Activated T-helper 1 cell treated with anti-CD3 and anti-CD28 coated beads, Interleukin-2, amount 50 U/mL, for 16 hours (primary cell): ENCODE data around the gene TMCC3.
"Not testable (repeated sequence)": the region's sequence is repeated elsewhere in the genome, so short reads cannot be mapped to it uniquely, and the experiment has no call there.

Source experiments
- DNase-seq, 2 donors: peaks; one replicate each; pipeline ENCODE4 v3.0.0-alpha.2; 2020; ENCODE audit warnings: low read depth in 1 of 2, low spot score in 1 of 2

TMCC3 gene, protein sequence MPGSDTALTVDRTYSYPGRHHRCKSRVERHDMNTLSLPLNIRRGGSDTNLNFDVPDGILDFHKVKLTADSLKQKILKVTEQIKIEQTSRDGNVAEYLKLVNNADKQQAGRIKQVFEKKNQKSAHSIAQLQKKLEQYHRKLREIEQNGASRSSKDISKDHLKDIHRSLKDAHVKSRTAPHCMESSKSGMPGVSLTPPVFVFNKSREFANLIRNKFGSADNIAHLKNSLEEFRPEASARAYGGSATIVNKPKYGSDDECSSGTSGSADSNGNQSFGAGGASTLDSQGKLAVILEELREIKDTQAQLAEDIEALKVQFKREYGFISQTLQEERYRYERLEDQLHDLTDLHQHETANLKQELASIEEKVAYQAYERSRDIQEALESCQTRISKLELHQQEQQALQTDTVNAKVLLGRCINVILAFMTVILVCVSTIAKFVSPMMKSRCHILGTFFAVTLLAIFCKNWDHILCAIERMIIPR

DNA sequence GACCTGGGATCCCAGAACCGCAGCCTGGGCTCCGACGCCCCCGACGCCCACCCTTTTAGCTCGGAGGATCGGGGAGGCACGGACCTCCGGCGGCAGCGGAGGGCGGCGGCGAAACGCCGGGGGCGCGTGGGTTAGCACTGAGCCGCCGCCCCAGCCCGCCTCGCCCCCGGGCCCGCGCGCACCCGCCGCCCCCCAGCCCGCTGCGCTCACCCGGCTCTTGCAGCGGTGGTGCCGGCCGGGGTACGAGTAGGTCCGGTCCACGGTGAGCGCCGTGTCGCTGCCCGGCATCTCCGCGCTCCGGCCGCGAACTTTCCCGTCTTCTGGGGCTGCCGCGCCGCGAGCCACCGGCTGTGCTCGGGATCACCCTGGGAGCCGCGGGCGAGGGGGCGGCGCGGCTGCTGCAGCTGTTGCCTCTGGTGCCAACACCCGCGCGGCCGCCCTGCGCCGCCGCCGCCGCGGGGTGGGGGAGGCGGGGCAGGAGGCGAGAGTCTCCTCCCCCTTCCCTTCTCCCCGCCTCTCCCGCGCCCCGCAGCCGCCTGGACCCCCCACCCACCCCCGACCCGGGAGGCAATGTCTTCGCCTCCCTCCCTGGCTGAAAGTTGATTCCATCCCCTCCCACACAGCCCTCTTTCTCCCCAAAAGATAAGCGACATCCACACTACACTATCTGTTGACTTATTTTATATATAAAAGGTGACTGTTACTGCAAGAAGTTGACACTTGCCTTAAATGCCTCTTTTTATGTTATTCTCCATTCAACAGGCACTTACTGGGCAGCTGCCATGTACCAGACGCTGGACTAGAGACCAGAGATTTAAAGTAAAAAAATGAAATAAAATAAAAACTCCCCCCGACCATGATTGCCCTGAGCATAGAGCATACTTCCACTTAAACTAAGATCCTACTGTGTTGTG lies at the start of gene TMCC3:
TSS of gene TMCC3 (minus strand) at position 415 of the 914 bp plus-strand sequence. CDS start at position 288, 127 bp downstream.
- DNase-seq = no peak

DNA sequence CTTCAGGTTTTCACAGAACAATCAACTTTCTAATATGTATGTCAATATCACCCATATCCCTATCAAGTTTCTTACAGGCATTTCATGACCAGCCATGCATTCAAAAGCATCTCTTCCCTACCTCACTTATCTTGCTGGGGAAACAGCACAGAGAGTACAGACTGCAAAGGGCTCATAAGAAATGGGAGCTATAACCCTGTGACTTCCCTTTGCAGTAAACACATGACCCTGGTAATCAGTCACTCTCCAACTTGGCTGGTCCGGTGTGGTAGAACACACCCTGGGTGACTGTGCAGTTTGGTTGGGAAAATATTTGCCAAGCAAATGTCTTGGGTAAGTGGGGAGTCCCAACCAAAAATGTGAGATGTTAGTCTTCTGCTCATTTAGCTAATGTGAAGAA lies 49.4 kb upstream of the TMCC3 start:
- no peak for DNase-seq

DNA sequence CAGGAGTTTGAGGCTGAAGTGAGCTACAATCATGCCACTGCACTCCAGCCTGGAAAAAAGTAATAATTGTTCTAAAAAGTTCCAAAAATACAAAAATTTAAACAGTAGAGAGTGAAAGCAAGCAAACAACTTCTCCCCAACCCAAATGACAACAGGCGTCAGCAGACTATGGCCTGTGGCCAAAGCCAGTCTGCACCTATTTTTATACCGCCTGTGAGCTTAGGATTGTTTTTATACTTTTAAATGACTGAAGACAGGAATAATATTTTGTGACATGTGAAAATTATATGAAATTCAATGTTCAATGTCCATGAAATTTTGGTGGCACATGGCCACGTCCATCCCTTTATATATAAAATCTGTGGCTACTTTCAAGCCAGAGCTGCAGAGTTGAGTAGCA lies 48.2 kb upstream of the TMCC3 start:
- no peak for DNase-seq

DNA sequence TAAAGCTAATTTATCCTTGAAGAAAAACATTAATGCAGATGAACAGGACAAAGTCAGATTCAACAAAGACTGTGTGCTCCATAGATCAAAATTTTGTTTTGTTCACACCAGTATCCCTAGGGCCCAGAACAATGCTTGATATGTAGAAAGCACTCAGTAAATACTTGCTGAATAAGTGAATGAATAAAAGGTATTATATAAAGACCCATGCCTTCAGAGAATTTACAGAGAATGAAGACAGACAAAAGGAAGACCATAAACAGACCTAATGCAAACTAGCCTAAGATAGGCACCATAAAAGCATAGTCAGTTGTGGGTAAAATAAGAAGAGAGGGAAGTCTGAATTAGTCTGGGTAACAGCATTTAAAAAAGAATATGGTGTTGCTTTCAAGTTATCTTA lies 47.3 kb upstream of the TMCC3 start:
- no peak for DNase-seq

DNA sequence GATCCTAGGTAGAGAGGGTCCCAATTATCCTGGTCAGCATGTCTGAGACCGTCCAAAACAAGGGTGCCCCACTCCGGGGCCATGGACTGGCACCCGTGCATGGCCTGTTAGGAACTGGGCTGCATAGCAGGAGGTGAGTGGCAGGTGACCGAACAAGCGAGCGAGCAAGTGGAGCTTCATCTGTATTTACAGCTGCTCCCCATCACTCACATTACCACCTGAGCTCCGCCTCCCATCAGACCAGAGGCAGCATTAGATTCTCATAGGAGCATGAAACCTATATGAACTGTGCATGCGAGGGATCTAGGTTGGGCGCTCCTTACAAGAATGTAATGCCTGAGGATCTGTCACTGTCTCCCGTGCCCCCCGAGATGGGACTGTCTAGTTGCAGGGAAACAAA lies 44.4 kb upstream of the TMCC3 start:
- no peak for DNase-seq

DNA sequence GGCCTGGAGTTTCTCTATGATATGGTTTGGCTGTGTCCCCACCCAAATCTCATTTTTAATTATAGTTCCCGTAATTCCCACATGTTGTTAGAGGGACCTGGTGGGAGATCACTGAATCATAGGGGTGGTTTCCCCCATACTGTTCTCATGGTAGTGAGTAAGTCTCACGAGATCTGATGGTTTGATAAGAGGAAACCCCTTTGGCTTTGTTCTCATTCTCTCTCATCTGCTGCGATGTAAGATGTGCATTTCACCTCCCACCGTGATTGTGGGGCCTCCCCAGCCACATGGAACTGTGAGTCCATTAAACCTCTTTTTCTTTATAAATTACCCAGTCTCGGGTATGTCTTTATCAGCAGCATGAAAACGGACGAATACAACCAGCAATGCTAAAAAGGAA lies 42.5 kb upstream of the TMCC3 start:
- DNase-seq = not testable (repeated sequence)

DNA sequence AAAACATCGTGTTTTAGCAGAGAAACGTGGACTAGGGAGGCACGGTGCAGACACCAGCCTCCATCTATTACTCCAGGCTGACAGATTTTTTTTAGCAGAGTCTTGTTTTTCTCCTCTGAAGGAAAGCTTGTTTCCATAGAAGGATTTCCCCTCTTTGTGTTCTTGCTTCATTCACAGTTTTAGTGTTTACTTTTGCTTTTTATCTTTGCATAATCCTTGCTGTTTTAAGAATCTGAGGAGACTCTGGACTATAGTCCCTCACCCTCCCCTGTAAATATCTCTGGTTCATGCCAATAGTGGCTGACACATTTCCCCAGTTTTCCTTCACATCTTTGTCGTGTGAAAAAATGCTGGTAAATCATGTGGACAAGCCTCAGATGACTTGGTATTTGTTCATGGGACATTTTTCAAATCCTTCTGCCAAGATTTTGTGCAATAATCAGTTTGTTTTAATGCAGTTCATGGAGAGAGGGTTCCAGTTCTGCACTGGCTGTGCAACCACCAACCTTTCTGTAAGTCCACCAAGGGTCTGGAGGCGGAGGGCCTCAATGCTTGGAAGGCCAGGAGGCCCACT lies 39.9 kb upstream of the TMCC3 start:
- no peak for DNase-seq

DNA sequence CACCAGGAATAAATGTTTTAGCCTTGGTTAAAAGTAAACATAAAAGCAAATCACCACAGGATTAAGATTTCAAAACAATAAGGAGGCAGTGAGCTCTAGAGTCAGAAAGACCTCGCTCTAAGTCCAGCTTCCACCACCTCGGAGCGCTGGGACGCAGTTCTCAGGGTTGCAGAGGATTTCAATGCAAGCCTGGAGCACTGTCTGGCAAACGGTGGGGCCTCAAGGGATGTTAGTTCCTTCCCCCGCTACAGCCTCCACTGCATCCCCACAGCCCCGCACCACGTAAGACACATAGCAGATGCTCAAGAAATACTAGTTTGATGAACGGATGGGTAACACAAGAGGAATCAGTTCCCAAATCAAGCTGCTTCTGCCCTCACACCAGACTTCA lies 39.3 kb upstream of the TMCC3 start:
- DNase-seq = no peak

DNA sequence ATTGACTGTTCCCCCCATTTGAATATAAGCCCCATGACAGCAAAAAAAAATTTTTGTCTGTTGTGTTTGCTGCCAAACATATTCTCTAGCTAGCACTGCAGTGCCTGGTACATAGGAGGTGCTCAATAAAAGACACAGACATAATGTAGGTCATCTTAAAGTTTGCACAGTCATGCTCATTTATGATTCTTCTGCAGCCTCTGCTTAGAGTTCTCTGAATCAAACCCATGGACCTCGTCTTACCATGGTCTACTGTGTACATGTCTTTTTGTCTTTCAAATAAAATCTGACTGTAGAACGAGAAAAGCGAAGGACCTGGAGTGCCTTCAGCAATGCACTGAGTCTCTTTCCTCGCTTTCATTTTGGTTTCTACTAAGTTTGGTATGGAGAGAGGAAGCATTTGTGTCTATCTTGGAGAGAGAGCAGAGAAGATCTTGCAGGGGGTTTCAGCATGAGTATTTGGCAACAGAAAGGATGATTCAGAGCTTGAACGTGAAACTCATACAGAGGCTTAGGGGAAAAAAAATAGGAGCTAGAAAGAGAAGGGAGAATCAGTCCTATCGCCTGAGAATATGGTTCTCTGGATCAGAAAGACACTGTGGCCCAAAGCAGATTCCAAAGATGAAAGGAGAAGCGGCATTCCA lies 38.8 kb upstream of the TMCC3 start:
- DNase-seq = no peak

DNA sequence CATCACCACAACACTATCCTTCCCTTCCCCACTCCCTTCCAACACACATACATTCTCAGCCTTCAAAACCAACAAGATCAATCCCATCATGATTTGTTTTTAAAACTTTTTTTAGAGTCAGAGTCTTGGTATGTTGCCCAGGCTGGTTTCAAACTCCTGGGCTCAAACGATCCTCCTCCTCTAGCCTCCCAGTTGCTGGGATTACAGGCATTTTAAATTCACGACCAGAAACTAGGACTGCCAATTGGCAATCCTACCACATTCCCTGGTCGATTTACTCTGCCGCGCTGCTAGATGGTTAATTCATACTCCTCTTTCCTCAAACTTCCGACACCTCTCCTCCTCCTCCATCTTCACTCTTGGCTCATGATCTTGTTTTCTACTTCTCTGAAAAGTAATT lies 37.5 kb upstream of the TMCC3 start:
- DNase-seq = no peak

DNA sequence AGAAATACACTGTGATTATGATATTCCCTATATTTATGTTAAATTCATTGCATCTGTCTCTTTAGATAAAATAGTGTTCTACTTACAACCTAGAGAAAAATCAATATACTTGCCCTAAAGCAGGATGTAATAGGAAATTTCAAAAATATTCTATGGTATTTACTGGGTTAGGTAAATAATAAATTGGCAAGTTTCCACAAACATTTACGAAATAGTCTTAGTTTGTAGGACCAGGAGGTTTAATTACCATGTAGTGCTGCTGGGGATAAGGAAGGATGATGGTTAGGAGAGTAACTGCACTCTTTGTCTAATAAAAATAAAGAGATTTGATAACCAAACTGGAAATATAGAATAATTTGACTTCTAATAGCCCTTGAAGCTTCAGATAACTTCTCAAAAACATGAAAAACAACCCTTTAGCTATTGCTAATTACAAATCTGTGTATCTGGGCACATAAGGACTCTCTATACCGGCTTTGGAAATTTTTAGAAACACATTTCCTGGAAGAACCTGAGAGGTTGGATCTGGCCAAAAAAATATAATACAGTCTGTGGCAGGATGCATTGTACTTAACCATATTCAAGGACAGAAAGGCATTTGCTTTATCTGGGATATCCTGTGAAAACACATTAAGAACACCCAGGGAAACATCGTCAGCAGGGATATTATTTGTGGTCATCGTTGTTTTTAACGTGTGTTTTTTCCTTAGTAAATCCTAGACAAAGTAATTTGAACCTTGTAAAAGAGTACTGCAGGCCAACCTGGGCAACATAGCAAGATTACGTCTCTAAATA lies 36.7 kb upstream of the TMCC3 start:
- DNase-seq = no peak

DNA sequence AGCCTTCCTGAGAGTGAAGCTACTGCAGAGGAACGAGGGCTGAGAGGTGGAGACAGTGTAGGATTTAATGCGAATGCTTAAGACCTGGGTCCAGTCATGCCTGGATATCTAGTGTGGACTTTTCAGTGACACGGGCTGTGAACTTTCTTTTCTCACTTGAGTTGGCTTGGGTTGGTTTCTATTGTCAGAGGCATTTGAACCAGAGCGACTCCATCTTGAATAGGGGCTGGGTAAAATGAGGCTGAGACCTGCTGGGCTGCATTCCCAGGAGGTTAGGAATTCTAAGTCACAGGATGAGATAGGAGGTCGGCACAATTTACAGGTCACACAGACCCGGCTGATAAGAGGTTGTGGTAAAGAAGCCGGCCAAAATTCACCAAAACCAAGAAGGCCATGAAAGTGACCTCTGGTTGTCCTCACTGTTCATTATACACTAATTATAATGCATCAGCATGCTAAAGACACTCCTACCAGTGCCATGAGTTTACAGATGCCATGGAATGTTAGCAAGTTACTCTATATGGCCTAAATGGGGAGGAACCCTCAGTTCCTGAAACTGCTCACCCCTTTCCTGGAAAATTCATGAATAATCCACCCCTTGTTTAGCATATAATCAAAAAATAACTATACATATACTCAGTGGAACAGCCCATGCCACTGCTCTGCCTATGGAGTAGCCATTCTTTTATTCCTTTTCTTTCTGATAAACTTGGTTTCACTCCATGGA lies 34.2 kb upstream of the TMCC3 start:
- DNase-seq = no peak

DNA sequence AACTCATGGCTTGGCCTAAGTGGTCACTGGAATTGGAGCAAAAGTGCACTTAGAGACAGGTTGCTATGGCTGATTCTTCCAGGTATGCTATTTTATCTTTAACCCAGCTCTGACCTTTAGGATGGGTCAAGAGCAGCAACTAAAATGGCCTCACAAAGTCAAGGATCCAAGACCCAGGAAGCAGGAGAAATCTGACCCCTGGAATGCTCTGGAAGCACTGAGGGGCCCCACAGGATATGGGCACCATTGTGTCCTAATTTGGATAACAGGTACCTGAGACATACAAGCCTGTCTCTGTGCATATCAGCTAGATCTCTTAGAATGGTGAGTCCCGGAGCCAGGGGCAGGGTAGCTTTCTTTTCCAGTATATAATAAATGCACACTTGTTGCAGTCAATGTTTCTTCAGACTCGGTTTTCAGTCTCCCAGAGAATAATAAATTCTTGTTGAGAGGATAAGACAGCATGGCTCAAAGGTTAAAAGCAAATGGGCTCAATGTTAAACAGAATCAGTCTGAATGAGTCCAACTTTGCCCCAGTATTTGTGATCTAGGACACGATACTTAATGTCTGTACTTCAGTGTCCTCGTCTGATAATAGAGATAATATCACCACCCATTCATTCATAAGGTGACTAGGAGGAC lies 29.3 kb upstream of the TMCC3 start:
- DNase-seq = no peak

DNA sequence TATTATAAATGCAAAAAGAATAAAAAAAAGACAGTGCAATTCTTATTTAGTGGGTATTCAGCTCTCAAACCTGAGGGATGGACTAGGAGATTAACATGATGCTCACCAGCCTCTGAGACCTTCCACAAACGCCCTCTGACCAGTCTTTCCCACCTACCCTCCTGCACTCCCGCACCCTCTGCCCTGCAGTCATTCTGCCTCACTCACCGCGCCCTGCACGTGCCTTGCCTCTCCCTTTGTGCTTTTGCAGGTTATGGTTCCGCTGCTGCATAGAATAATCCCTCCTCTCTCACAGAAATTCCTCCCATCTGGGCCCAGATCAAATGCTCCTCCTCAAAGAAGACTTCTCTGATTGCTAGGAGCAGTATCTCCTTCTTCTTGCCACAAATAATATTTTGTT lies 28.5 kb upstream of the TMCC3 start:
- DNase-seq = no peak

DNA sequence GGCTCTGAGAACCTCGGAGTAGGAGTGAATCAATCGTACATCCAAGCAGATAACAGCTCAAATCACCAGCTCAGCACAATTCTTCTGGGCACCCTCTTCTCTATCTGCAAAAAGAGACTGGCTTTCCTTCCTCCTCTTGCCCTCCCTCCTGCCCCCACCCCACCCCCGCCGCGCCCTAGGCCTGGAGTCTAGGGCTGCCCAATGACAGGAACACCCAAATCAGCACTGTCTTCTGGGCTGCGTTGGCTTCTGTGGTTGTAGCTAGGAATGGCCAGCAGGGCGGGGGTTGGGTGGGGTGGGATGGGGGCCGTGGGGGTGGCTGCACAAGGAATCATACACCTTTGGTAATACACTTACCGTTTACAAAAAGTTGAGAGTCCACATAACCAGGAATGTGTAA lies 28.0 kb upstream of the TMCC3 start:
- no peak for DNase-seq

DNA sequence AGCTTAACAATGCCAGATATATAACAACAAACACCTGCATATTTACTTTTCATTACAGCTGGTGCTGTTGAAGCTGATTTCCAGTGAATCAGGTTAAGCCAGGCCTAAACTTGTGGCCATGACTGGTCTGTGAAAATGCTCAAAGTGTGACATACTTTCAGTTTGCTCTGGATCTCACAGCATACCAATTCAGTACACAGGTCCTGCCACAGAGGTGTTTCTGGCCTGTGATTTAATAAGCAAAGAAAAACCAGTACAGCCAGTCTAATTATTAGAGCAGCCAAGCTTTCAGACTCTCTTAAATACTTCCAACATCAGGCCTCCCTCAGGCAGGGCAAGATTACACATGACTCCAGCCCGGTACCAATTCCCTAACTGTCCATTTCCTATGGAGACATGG lies 27.4 kb upstream of the TMCC3 start:
- no peak for DNase-seq

DNA sequence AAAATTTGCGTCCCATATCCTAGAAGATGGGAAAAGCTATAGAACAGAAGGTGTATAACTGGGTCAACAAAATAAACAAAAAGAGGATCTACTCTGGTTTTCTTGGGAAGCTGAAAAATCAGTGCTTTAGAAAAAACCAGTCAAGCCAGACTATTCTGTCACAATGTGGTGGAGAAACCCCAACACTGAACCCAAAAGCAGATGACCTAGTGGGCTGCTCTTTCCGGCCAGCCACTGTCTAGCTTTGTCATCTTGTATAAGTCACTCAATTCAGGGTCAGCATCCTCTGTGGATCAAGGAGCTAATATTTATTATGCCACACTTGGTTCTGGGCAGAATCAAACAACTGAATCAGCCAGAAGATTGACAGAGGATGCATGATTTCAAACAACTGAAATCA lies 26.6 kb upstream of the TMCC3 start:
- no peak for DNase-seq

DNA sequence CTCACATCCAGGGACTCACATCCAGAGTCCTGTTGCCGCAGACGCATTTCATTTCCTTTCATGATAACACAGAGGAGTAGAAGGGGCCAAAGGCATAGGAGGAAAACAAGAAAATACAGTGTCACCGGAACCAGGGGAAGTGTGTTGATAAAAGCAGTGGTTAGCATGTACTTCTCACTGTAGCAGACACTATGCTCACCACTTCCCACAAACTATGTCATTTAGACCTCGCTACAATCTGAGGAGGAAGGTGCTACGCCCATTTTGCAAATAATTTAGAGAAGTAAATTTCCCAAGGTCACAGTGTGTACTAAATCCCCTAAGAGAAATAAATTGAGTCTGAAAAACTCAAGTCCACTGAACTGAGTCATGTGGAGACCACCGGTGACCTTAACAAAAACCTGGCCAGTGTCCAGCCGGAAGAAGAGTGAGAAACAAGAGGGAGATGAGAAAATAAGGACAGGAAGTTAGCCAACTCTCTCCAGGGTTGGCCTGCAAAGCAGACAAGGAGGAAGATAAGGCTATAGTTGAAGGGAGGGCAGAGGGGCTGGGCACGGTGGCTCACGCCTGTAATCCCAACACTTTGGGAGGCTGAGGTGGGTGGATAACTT lies 25.8 kb upstream of the TMCC3 start:
- DNase-seq = no peak

DNA sequence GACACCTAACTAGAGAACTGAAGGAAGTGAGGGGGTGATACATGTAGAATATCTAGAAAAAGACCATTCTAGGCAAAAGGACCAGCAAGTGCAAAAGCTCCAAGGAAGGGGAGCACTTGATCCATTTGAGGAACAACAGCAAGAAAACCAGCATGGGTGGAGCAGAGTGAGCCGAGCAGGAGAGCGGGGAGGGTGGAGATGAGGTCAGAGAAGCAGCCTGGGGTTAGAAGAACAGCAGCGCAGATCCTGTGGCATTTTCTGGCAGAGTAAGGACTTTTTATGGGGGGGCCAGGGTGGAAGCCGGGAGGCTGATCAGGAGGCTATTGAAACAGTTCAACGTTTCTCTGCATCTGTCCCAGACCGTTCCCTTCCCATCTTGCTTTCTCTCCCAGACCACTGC lies 24.5 kb upstream of the TMCC3 start:
- no peak for DNase-seq
